Keratinocyte (primary cell): ENCODE data around the gene VRK3.

Experiments used
- CTCF ChIP-seq, 3 experiments: IDR thresholded peaks in 1 of 3; conservative IDR thresholded peaks in 1 of 3; optimal IDR thresholded peaks in 1 of 3; 2 replicates in 2 of 3; 3 replicates in 1 of 3; pipeline versions ENCODE3 to v1.5.1; 2011; ENCODE audit warnings: low read length in 3 of 3, mild to moderate bottlenecking in 3 of 3, moderate library complexity in 2 of 3, control low read depth in 1 of 3, inconsistent platforms in 1 of 3; ENCODE audit not compliant: insufficient read depth in 2 of 3; ENCODE audit errors: extremely low read depth in 1 of 3
- EZH2 ChIP-seq: IDR thresholded peaks from one replicate; pipeline ENCODE4 v1.6.1; 2012; ENCODE audit warnings: inconsistent platforms, mild to moderate bottlenecking, low read length, moderate library complexity

GRCh38 chr19:49951806-49952478 lies 73.2 kb downstream of the VRK3 start:
- TF ChIP-seq CTCF (optimal IDR thresholded peaks at IDR 0.05 in 1 of 3, IDR thresholded peaks at IDR 0.05 in 1 of 3, conservative IDR thresholded peaks at IDR 0.05 in 1 of 3; ENCODE audit: extremely low read depth in 1 of 3, insufficient read depth in 2 of 3, low read length in 3 of 3) (no peak), EZH2 (no peak)
